Cardiac fibroblast (primary cell): ENCODE results near the gene EIF2A.

Source experiments
- DNase-seq, 2 donors: peaks; one replicate each; pipeline versions ENCODE4 v3.0.0 to v3.0.0-alpha.2; 2010; ENCODE audit warnings: low read depth in 2 of 2
- H3K4me3 ChIP-seq, 2 donors: replicated peaks in 1 of 2; 1 replicate in 1 of 2; 2 replicates in 1 of 2; pipeline ENCODE4 v1.5.1; 2011; ENCODE audit warnings: low read depth in 2 of 2, low read length in 2 of 2, mild to moderate bottlenecking in 2 of 2, moderate library complexity in 1 of 2
- CTCF ChIP-seq: IDR thresholded peaks from one replicate; pipeline ENCODE4 v1.5.1; 2011; ENCODE audit warnings: low read depth, mild to moderate bottlenecking, low read length, inconsistent platforms

EIF2A gene

DNA sequence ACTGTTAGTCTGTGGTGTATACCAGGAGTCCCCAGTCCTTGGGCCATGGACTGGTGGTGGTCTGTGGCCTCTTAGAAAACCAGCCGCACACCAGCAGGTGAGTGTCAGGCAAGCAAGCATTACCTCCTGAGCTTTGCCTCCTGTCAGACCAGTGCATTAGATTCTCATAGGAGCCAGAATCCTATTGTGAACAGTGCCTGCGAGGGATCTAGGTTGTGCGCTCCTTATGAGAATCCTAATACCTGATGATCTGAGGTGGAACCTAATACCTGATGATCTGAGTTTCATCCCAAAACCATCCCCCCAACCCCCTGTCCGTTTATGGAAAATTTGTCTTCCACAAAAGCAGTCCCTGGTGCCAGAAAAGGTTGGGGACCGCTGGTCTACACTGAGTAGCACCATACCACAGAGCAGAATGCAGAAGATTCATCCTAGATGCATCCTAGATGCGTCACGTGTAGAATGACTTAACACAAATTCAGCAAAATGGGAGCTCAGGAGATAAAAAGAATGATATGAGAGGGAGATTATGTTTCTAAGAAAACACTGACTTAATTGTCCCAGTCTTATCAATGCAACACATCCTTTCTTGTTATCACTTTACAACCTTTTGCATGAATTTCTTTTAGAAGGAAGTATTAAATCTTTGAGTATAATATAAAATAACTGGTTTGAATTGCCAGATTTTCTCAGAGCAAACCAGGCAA lies 85.1 kb downstream of the EIF2A start:
- TF ChIP-seq CTCF = no peak
- no peak for DNase-seq
- no peak overlapping the region for H3K4me3 ChIP-seq

DNA sequence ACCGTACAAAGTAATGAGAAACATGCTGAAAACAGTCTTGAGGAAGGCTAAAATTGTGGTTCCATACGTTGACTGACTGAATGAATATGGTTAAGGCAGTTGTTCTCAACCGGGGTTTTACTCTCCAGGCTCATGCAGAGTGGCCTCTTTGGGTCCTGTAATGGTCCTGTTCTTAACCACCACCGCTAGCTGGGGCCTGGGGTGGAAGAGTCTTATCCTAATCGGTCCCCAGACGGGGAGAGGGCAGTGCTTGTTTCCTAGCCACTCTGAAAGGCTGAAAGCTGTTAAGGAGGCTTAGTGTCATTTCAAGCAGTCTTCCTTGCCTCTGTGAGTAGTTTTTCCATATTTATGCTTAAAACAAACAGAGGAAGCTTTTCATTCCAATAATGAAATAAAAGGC lies 88.5 kb downstream of the EIF2A start:
- no peak for DNase-seq
- no peak for TF ChIP-seq CTCF
- H3K4me3 ChIP-seq = no peak overlapping the region

DNA sequence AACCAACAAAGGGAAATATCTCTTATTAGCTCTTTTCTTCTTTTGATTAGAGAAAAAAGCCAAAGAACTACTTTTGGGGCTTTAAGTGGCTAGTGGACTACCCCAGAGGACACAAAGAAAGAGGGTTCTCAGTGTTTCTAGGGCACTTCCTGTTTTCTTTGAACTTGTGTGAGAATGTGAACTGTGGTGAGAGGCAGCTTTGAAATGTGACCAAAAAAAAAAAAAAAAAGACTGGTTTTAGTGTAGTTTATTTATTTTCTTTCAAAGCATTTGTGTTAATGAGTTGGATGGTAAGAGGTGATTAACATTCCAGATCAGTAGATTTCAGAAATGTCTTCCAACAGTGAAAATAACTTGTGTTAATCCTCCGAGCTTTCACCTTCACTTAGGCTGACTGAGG lies 88.9 kb downstream of the EIF2A start:
- no peak for DNase-seq
- no peak overlapping the region for H3K4me3 ChIP-seq
- no peak for TF ChIP-seq CTCF
